ENCODE data around the gene BIN1.

Gene BIN1

GRCh38 chr2:127022817-127023216 is 84.1 kb downstream of the BIN1 start:
- no peak for TF ChIP-seq FOXP2 (optimal IDR thresholded peaks at IDR 0.05; ENCODE audit: borderline replicate concordance, extremely low read depth, extremely low read length, insufficient read depth)
- no peak for TF ChIP-seq POLR2AphosphoS5 (IDR thresholded peaks at IDR 0.05; ENCODE audit: low read depth, low read length)
- TF ChIP-seq REST (IDR thresholded peaks at IDR 0.05; ENCODE audit: insufficient read depth in 1 of 2, low read depth in 2 of 2, low read length in 2 of 2), result no peak
- TF ChIP-seq SIN3A (IDR thresholded peaks at IDR 0.05; ENCODE audit: borderline replicate concordance, insufficient read depth, low read length), result no peak
- TF ChIP-seq TAF1 (IDR thresholded peaks at IDR 0.05; ENCODE audit: borderline replicate concordance, insufficient read depth, low read length), result no peak

DNA sequence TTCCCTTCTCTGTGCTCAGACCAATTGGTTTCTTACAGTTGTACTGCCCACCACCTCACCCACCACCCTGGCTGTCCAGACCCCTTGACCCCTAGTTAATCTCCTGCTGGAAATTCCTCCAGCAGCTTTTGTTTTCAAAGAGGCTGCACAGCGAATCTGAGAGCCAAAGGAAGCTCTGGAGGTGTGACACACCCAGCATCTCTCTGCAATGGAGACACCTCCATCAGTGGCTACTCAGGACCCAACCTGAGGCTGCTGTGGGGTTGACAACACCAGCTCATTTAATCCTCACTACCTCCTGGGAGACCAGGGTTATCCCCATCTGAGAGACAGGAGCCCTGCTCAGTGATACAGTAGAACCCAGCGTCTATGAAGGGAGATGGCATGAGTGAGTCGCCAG is 86.4 kb downstream of the BIN1 start:
- no peak for TF ChIP-seq SIN3A (IDR thresholded peaks at IDR 0.05; ENCODE audit: borderline replicate concordance, insufficient read depth, low read length)

- TF ChIP-seq SIN3A (IDR thresholded peaks at IDR 0.05; ENCODE audit: borderline replicate concordance, insufficient read depth, low read length) (no peak), FOXP2 (optimal IDR thresholded peaks at IDR 0.05; ENCODE audit: borderline replicate concordance, extremely low read depth, extremely low read length, insufficient read depth) (no peak), REST (IDR thresholded peaks at IDR 0.05; ENCODE audit: insufficient read depth in 1 of 2, low read depth in 2 of 2, low read length in 2 of 2) (no peak), TAF1 (IDR thresholded peaks at IDR 0.05; ENCODE audit: borderline replicate concordance, insufficient read depth, low read length) (no peak), POLR2AphosphoS5 (IDR thresholded peaks at IDR 0.05; ENCODE audit: low read depth, low read length) (no peak)
These were observed 89.4 kb downstream of the BIN1 start for GRCh38 chr2:127017548-127017947.

DNA sequence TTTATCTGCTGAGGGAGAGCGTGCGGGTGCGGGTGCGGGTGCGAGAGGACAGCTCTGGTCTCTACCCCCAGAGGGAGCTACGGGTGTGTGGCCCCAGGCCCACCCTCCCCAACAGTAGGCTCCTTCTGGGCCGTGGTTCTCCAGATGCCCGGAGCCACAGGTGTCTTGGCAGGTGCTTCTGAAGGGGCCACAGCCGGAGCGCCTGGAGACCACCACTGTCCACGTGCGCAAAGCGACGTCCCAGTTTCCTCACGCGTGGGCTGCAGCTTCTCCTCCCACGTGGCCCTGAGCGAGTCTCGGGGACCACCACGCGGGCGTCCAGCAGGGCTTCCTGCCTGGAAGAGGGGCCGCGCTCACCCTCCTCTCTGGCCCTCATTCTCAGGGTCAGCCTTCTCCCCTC is 90.6 kb downstream of the BIN1 start:
- no peak for TF ChIP-seq POLR2AphosphoS5 (IDR thresholded peaks at IDR 0.05; ENCODE audit: low read depth, low read length)
- no peak for TF ChIP-seq REST (IDR thresholded peaks at IDR 0.05; ENCODE audit: insufficient read depth in 1 of 2, low read depth in 2 of 2, low read length in 2 of 2)
- TF ChIP-seq FOXP2 (optimal IDR thresholded peaks at IDR 0.05; ENCODE audit: borderline replicate concordance, extremely low read depth, extremely low read length, insufficient read depth), result no peak
- no peak for TF ChIP-seq SIN3A (IDR thresholded peaks at IDR 0.05; ENCODE audit: borderline replicate concordance, insufficient read depth, low read length)
- no peak for TF ChIP-seq TAF1 (IDR thresholded peaks at IDR 0.05; ENCODE audit: borderline replicate concordance, insufficient read depth, low read length)

DNA sequence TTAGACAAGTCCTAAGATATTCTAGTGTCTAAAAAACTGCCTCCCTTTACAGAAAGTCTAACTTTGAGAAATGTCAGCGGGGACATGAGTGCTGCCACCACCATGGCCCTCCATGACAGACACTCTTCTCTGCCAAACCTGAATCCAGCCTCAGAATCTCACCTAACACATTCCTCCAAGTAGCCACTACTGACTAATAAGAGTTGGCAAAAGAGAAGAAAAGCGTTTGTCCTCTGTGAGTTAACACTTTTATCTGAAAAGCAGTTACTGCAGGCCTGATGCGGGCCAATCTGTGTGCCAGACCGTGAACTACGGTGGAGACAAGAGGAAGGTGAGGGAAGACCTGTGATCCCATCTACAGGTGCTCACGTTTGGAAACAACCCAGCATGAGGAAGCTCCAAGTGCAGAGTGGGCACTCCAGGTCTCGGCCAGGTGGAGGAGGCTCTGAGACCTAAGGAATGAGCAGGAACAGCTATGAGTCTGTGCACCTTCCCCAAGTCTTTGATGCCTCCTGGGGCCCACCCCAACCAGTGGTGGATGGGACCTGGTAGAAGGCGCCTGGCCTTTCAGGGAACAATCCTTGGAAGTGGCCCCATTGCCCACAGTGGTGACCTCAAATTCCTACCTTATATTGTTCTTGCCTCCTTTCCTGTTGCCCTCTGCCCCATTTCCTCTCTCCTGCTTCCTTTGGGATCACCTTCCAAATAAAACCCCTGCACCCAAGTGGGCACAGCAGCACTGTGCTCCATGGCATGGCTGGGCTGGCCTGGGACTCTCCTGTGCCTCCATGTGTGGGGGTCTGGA is 91.6 kb downstream of the BIN1 start:
- TF ChIP-seq REST (IDR thresholded peaks at IDR 0.05; ENCODE audit: insufficient read depth in 1 of 2, low read depth in 2 of 2, low read length in 2 of 2), result no peak
- TF ChIP-seq SIN3A (IDR thresholded peaks at IDR 0.05; ENCODE audit: borderline replicate concordance, insufficient read depth, low read length), result no peak
- TF ChIP-seq FOXP2 (optimal IDR thresholded peaks at IDR 0.05; ENCODE audit: borderline replicate concordance, extremely low read depth, extremely low read length, insufficient read depth), result no peak
- TF ChIP-seq TAF1 (IDR thresholded peaks at IDR 0.05; ENCODE audit: borderline replicate concordance, insufficient read depth, low read length), result no peak
- no peak for TF ChIP-seq POLR2AphosphoS5 (IDR thresholded peaks at IDR 0.05; ENCODE audit: low read depth, low read length)

All from PFSK-1 (cell line).